KBM-7 (cell line): Measurements from ENCODE around the gene JOSD2.
A peak's percentile ranks its signal among the peaks of the same experiment; 100 is the strongest.

Experiments used
- DNase-seq: peaks from one replicate; pipeline ENCODE4 v3.0.0-alpha.2; 2015
- in situ Hi-C: fragments of 300-500 bp; cut with MboI; formaldehyde crosslinking; loops from 2 replicates; pipeline ENCODE4 v1.14.3; 2020; ENCODE audit warnings: low sequenced_read_pairs, low pct_unique_long_range_greater_than_20kb, mixed read lengths

JOSD2 gene

GRCh38 chr19:50462970-50463369, 48.0 kb downstream of the JOSD2 start:
- in situ Hi-C loops = no loop called here
- no peak for DNase-seq

- DNase-seq = peak; percentile 79
- in situ Hi-C loops = no loop called here
Observed at GRCh38 chr19:50461066-50461875, 49.7 kb downstream of the JOSD2 start.

- in situ Hi-C loops = no loop called here
- no peak for DNase-seq
Observed at GRCh38 chr19:50460161-50460765, 50.7 kb downstream of the JOSD2 start.

- no peak for DNase-seq
- in situ Hi-C loops = no loop called here
Observed at GRCh38 chr19:50459638-50460037, 51.4 kb downstream of the JOSD2 start.

- no peak for DNase-seq
- in situ Hi-C loops = no loop called here
Observed at GRCh38 chr19:50459067-50459456, 51.9 kb downstream of the JOSD2 start.

- DNase-seq = no peak
- in situ Hi-C loops = no loop called here
Observed at GRCh38 chr19:50458396-50459066, 52.5 kb downstream of the JOSD2 start.

GRCh38 chr19:50457300-50457699, 53.7 kb downstream of the JOSD2 start:
- in situ Hi-C loops = no loop called here
- DNase-seq = no peak
